Progenitor cell of endocrine pancreas (in vitro differentiated cells): ENCODE data around the gene EGLN2. TPM values are rescaled to one million over a fixed set of nuclear protein-coding genes. Genes with fewer than 3 reads are reported as not detected.
"Not testable (repeated sequence)": the region's sequence is repeated elsewhere in the genome, so short reads cannot be mapped to it uniquely, and the experiment has no call there.

Source experiments
- DNase-seq: peaks from one replicate; pipeline ENCODE4 v3.0.0; 2021; ENCODE audit warnings: low spot score; ENCODE audit not compliant: unreplicated experiment
- H3K27ac Mint-ChIP-seq: 2 replicates; pipeline ENCODE4 v1.8.0; 2021; ENCODE audit warnings: mild to moderate bottlenecking, moderate library complexity, mixed read lengths
- H3K27me3 Mint-ChIP-seq: 2 replicates; pipeline ENCODE4 v1.8.0; 2021; ENCODE audit warnings: mixed read lengths
- H3K36me3 Mint-ChIP-seq: 2 replicates; pipeline ENCODE4 v1.8.0; 2022; ENCODE audit warnings: mixed read lengths; ENCODE audit not compliant: insufficient read depth
- H3K4me1 Mint-ChIP-seq: 2 replicates; pipeline ENCODE4 v1.8.0; 2021; ENCODE audit warnings: low read depth, mixed read lengths
- H3K4me3 Mint-ChIP-seq: 2 replicates; pipeline ENCODE4 v1.8.0; 2021; ENCODE audit warnings: low read depth, mild to moderate bottlenecking, moderate library complexity, mixed read lengths
- H3K9me3 Mint-ChIP-seq: 2 replicates; pipeline ENCODE4 v1.8.0; 2021; ENCODE audit warnings: low read depth, mixed read lengths
- total RNA-seq: library from RNA; stranded (reverse); gene quantifications from 2 replicates; pipeline ENCODE4 v1.2.1, GENCODE V29; 2021
- TF ChIP-seq, protein P1 (sequence below): fragments of 200-600 bp; sonication (generic); IDR thresholded peaks from one replicate; pipeline ENCODE4 v1.5.0; 2021; ENCODE audit warnings: antibody characterized with exemption, mild to moderate bottlenecking; ENCODE audit not compliant: unreplicated experiment

EGLN2 gene
- total RNA-seq, 1 donor from 2014 or later, result 110 TPM

DNA sequence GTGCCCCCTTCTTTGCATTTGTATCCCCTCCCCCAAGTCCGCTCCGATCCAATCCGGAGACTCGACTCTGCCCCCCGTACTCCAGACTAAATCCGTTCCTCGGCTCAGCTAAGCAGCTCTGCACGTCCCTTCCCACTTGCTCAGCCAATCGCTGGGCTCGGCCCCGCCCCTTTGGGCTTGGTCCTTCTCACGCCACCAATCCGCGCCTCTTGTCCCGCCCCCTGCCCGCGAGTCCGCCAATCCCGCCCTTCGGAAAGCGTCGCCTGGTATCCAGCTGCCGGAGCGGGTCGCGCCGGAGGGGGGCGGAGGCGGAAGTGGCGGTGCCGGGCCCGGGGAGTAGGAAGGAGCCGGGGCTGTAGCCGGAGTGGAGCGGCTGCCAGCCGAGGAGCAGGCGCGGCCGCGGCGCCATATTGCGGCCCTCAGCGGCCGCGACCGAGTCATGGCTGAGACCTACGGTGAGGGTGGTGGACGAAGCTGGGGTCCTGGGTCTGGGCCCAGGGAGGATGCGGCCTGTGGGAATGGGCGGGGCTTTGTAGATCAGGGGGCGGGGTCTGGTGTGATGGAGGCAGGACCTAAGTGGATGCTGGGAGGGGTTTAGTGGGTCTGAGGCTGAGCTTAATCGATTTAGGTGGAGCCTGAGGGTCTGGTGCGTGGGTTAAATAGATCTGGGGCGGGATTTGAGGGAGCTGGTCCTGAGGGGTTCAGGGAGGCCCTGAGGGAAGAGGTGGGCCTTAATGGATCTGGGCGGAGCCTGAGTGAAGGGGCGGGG lies 20.9 kb upstream of the EGLN2 start, which contains the start of gene RAB4B:
RAB4B (plus strand) TSS at position 311 of the 769 bp plus-strand sequence; CDS start at position 440, 129 bp downstream.
- no peaks in the 10 kb centered on the region for H3K9me3 Mint-ChIP-seq
- no peaks in the 10 kb centered on the region for H3K27me3 Mint-ChIP-seq
- peaks cover 7% of the 10 kb centered on the region for H3K36me3 Mint-ChIP-seq
- H3K4me3 Mint-ChIP-seq, result peak within 1 kb of the TSS; percentile 82
- DNase-seq, result peak; percentile 100
- peak within 1 kb of the TSS; percentile 100 for H3K27ac Mint-ChIP-seq
- TF ChIP-seq, protein P1, sequence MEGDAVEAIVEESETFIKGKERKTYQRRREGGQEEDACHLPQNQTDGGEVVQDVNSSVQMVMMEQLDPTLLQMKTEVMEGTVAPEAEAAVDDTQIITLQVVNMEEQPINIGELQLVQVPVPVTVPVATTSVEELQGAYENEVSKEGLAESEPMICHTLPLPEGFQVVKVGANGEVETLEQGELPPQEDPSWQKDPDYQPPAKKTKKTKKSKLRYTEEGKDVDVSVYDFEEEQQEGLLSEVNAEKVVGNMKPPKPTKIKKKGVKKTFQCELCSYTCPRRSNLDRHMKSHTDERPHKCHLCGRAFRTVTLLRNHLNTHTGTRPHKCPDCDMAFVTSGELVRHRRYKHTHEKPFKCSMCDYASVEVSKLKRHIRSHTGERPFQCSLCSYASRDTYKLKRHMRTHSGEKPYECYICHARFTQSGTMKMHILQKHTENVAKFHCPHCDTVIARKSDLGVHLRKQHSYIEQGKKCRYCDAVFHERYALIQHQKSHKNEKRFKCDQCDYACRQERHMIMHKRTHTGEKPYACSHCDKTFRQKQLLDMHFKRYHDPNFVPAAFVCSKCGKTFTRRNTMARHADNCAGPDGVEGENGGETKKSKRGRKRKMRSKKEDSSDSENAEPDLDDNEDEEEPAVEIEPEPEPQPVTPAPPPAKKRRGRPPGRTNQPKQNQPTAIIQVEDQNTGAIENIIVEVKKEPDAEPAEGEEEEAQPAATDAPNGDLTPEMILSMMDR, result no peak
- peaks cover 10% of the 10 kb centered on the region for H3K4me1 Mint-ChIP-seq

DNA sequence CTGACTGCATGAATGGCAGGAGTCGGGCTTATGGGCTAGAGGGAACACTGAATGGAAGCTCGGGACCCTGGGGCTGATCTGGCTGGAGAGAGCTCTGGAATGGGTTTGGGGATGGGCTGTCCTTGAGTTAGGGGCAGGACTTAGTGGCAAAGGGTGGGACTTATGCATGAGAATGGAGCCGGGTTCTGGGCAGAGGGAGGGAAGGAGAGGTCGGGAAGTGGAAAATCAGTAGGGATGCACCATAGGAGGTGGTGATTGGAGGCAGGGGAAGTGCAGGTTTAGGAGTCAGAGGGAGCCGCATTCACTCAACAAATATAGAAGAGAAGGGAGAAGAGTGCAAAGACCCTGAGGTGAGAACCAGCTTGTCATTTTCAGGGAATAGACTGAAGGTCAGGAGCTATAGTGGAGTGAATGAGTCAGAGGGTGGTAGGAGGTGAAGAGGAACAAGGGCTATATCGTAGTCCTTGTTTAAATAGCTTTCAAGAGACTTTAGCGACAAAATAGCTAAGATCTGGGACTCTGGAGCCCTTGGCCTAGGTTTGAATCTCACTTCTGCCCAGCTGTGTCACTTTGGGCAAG lies 20.2 kb upstream of the EGLN2 start:
- TF ChIP-seq, protein P1, result no peak
- peaks cover 7% of the 10 kb centered on the region for H3K36me3 Mint-ChIP-seq
- peak overlapping the region; percentile 100 for H3K27ac Mint-ChIP-seq
- no peak for DNase-seq
- peaks cover 10% of the 10 kb centered on the region for H3K4me1 Mint-ChIP-seq
- H3K4me3 Mint-ChIP-seq, result peak overlapping the region; percentile 82
- no peaks in the 10 kb centered on the region for H3K27me3 Mint-ChIP-seq
- H3K9me3 Mint-ChIP-seq, result no peaks in the 10 kb centered on the region

DNA sequence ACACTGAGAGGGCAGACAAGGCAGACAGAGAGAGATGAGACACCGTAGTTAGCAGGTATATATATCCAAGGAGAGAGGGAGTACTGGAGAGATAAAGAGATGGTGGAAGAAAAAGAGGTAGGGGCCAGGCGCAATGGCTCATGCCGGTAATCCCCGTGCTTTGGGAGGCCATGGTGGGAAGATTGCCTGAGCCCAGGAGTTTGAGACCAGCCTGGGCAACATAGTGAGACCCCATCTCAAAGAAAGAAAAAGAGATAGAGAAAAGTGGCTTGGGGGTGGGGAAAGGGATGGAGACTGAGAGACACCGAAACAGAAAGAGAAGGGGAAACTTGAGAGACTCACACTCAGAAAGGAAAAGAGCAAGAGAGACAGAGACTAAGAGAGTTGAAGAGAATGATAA lies 18.4 kb upstream of the EGLN2 start:
- Mint-ChIP-seq H3K27ac (no peak overlapping the region), H3K36me3 (peaks cover 7% of the 10 kb centered on the region), H3K4me1 (peaks cover 10% of the 10 kb centered on the region), H3K4me3 (peak overlapping the region; percentile 6), H3K27me3 (no peaks in the 10 kb centered on the region), H3K9me3 (no peaks in the 10 kb centered on the region)
- TF ChIP-seq, protein P1, result no peak
- no peak for DNase-seq

DNA sequence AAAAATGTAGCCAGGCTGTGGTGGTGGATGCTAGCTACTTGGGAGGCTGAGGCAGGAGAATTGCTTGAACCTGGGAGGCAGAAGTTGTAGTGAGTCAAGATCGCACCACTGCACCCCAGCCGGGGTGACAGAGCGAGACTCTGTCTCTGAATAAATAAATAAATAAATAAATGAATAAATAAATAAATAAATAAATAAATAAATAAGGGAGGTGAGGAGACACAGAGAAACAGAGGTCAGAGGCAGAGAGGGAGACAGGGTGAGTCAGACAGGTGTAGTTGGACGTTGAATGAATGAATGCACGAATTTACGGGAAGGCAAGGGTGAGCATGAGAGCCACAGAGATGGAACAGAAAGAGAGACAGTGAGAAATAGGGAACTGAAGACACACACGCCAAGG lies 17.9 kb upstream of the EGLN2 start:
- TF ChIP-seq, protein P1, result no peak
- DNase-seq, result no peak
- no peaks in the 10 kb centered on the region for H3K9me3 Mint-ChIP-seq
- H3K4me1 Mint-ChIP-seq, result peaks cover 10% of the 10 kb centered on the region
- H3K27me3 Mint-ChIP-seq, result no peaks in the 10 kb centered on the region
- peaks cover 7% of the 10 kb centered on the region for H3K36me3 Mint-ChIP-seq
- no peak overlapping the region for H3K4me3 Mint-ChIP-seq
- no peak overlapping the region for H3K27ac Mint-ChIP-seq

DNA sequence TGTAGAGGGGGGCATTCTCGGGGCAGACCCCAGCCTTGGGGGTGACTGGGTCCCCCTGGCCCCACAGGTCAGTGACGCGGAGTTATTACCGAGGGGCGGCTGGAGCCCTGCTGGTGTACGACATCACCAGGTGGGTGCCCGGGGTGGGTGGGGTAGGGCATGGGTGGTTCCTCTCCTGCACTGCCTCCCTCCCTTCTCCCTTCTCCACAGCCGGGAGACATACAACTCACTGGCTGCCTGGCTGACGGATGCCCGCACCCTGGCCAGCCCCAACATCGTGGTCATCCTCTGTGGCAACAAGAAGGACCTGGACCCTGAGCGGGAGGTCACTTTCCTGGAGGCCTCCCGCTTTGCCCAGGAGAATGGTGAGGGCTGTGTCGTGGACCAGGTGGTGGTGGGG lies 15.3 kb upstream of the EGLN2 start:
- H3K9me3 Mint-ChIP-seq, result no peaks in the 10 kb centered on the region
- H3K27ac Mint-ChIP-seq, result no peak overlapping the region
- H3K36me3 Mint-ChIP-seq, result peaks cover 9% of the 10 kb centered on the region
- DNase-seq, result no peak
- TF ChIP-seq, protein P1, result no peak
- no peak overlapping the region for H3K4me3 Mint-ChIP-seq
- H3K27me3 Mint-ChIP-seq, result no peaks in the 10 kb centered on the region
- H3K4me1 Mint-ChIP-seq, result peaks cover 2% of the 10 kb centered on the region

DNA sequence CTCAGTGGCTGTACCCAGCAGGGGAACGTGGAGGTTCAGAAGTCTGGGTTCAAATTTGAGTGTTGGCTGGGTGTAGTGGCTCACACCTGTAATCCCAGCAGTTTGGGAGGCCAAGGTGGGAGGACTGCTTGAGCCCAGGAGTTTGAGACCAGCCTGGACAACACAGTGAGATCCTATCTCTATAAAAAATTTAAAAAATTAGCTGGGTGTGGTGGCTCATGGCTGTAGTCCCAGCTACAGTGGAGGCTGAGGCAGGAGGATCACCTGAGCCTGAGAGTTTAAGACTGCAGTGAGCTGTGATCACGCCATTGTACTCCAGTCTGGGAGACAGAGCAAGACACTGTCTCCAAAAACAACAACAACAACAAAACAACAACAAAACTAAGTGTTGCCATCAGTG lies 14.8 kb upstream of the EGLN2 start:
- H3K36me3 Mint-ChIP-seq, H3K9me3 Mint-ChIP-seq, DNase-seq, H3K27me3 Mint-ChIP-seq, H3K27ac Mint-ChIP-seq, H3K4me3 Mint-ChIP-seq, H3K4me1 Mint-ChIP-seq: not testable (repeated sequence)
